Smooth muscle cell (in vitro differentiated cells): ENCODE data around the gene PIP4K2B. TPM values are rescaled to one million over a fixed set of nuclear protein-coding genes. Genes with fewer than 3 reads are reported as not detected.

Experiments
- DNase-seq: peaks from one replicate; lab custom pipeline; 2025; ENCODE audit not compliant: unreplicated experiment; lab: John Stamatoyannopoulos, UW
- H2AFZ ChIP-seq: fragments of 200-600 bp; sonication (generic); 2 replicates; pipeline ENCODE4 v1.6.0; 2016; ENCODE audit warnings: antibody characterized with exemption, low read depth, mild to moderate bottlenecking
- H3F3A ChIP-seq: fragments of 200-600 bp; sonication (generic); 2 replicates; pipeline ENCODE4 v1.6.0; 2017; ENCODE audit warnings: antibody characterized with exemption, low read depth
- H3K27ac ChIP-seq: fragments of 200-600 bp; sonication (generic); 2 replicates; pipeline ENCODE4 v1.5.1; 2016; ENCODE audit warnings: low read depth, mild to moderate bottlenecking
- H3K27me3 ChIP-seq: fragments of 200-600 bp; sonication (generic); 2 replicates; pipeline ENCODE4 v1.6.1; 2016; ENCODE audit warnings: low read depth, mild to moderate bottlenecking
- H3K36me3 ChIP-seq: fragments of 200-600 bp; sonication (generic); 2 replicates; pipeline ENCODE4 v1.5.1; 2016; ENCODE audit warnings: low read depth
- H3K4me1 ChIP-seq: fragments of 200-600 bp; sonication (generic); 2 replicates; pipeline ENCODE4 v1.5.1; 2016; ENCODE audit warnings: low read depth
- H3K4me2 ChIP-seq: fragments of 200-600 bp; sonication (generic); 2 replicates; pipeline ENCODE4 v1.6.0; 2016; ENCODE audit warnings: mild to moderate bottlenecking
- H3K4me3 ChIP-seq: fragments of 200-600 bp; sonication (generic); 2 replicates; pipeline ENCODE4 v1.5.1; 2016; ENCODE audit warnings: mild to moderate bottlenecking
- H3K79me2 ChIP-seq: fragments of 200-600 bp; sonication (generic); 2 replicates; pipeline ENCODE4 v1.6.0; 2016; ENCODE audit warnings: low read depth, mild to moderate bottlenecking
- H3K9ac ChIP-seq: fragments of 200-600 bp; sonication (generic); 2 replicates; pipeline ENCODE4 v1.6.0; 2016; ENCODE audit warnings: low read depth
- H3K9me3 ChIP-seq: fragments of 200-600 bp; sonication (generic); replicated peaks from 2 replicates; pipeline ENCODE4 v1.5.1; 2016; ENCODE audit warnings: low read depth
- H4K20me1 ChIP-seq: fragments of 200-600 bp; sonication (generic); 2 replicates; pipeline ENCODE4 v1.6.0; 2016; ENCODE audit warnings: low read depth
- WGBS: methylation state at CpG from one replicate; pipeline ENCODE4 v1.1.7; 2016; ENCODE audit warnings: low lambda C conversion rate; 5-methylcytosine and 5-hydroxymethylcytosine counted together
- polyA plus RNA-seq: library from polyadenylated mRNA; unstranded; fragments of >200 nt; fragmentation: Nextera tagmentation; extraction: Ambion mirVana; gene quantifications from 2 replicates; pipeline ENCODE4 v1.2.1, GENCODE V29; 2016
- total RNA-seq: library from RNA; depleted of rRNA; stranded (reverse); fragments of >200 nt; gene quantifications from 2 replicates; pipeline ENCODE4 v1.2.3, GENCODE V29; 2014
- TF ChIP-seq, protein P1 (sequence below): fragments of 200-600 bp; sonication (generic); IDR thresholded peaks from 2 replicates; pipeline ENCODE4 v1.5.1; 2017; ENCODE audit warnings: borderline replicate concordance, mild to moderate bottlenecking, antibody characterized with exemption; ENCODE audit not compliant: insufficient read depth, poor library complexity, severe bottlenecking

PIP4K2B gene
- total and polyA plus RNA-seq, 2 experiments from 2014 or later, result 11.1 to 31.9 TPM

- no peaks in the 10 kb centered on the region for H3K27me3 ChIP-seq
- no peaks in the 10 kb centered on the region for H3K36me3 ChIP-seq
- no peak overlapping the region for H3K4me2 ChIP-seq
- 89% methylated on average over 4 of the region's 4 CpGs for WGBS
- no peaks in the 10 kb centered on the region for H3K9me3 ChIP-seq
- H3K9ac ChIP-seq, result no peak overlapping the region
- no peak overlapping the region for H2AFZ ChIP-seq
- peaks cover 13% of the 10 kb centered on the region for H3K4me1 ChIP-seq
- peaks cover 87% of the 10 kb centered on the region for H4K20me1 ChIP-seq
- peaks cover 75% of the 10 kb centered on the region for H3K79me2 ChIP-seq
- H3F3A ChIP-seq, result no peaks in the 10 kb centered on the region
- TF ChIP-seq, protein P1, sequence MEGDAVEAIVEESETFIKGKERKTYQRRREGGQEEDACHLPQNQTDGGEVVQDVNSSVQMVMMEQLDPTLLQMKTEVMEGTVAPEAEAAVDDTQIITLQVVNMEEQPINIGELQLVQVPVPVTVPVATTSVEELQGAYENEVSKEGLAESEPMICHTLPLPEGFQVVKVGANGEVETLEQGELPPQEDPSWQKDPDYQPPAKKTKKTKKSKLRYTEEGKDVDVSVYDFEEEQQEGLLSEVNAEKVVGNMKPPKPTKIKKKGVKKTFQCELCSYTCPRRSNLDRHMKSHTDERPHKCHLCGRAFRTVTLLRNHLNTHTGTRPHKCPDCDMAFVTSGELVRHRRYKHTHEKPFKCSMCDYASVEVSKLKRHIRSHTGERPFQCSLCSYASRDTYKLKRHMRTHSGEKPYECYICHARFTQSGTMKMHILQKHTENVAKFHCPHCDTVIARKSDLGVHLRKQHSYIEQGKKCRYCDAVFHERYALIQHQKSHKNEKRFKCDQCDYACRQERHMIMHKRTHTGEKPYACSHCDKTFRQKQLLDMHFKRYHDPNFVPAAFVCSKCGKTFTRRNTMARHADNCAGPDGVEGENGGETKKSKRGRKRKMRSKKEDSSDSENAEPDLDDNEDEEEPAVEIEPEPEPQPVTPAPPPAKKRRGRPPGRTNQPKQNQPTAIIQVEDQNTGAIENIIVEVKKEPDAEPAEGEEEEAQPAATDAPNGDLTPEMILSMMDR, result no peak
- DNase-seq, result no peak
- H3K27ac ChIP-seq, result no peak overlapping the region
- H3K4me3 ChIP-seq, result no peak overlapping the region
Observed at GRCh38 chr17:38743556-38744171, 55.7 kb downstream of the PIP4K2B start.

GRCh38 chr17:38742411-38743308, 56.7 kb downstream of the PIP4K2B start:
- Histone ChIP-seq H3K36me3 (no peaks in the 10 kb centered on the region), H3K4me2 (no peak overlapping the region), H4K20me1 (peaks cover 90% of the 10 kb centered on the region), H3K9ac (no peak overlapping the region), H3K4me3 (no peak overlapping the region), H3K9me3 (no peaks in the 10 kb centered on the region), H3K79me2 (peaks cover 71% of the 10 kb centered on the region), H3K4me1 (peaks cover 13% of the 10 kb centered on the region), H3F3A (no peaks in the 10 kb centered on the region), H3K27ac (no peak overlapping the region), H3K27me3 (no peaks in the 10 kb centered on the region), H2AFZ (no peak overlapping the region)
- no peak for DNase-seq
- WGBS, result 94% methylated on average over 22 of the region's 22 CpGs
- TF ChIP-seq, protein P1, result no peak

GRCh38 chr17:38741921-38742410, 57.4 kb downstream of the PIP4K2B start:
- DNase-seq, result no peak
- H3K36me3 ChIP-seq, result no peaks in the 10 kb centered on the region

More at GRCh38 chr17:38741921-38742410, 57.4 kb downstream of the PIP4K2B start:
- Histone ChIP-seq H3K27ac (no peak overlapping the region), H3K4me1 (peaks cover 12% of the 10 kb centered on the region), H3K4me2 (no peak overlapping the region), H3F3A (no peaks in the 10 kb centered on the region), H3K4me3 (no peak overlapping the region), H3K9ac (no peak overlapping the region), H3K9me3 (no peaks in the 10 kb centered on the region), H3K79me2 (peaks cover 64% of the 10 kb centered on the region), H4K20me1 (peaks cover 87% of the 10 kb centered on the region), H3K27me3 (no peaks in the 10 kb centered on the region), H2AFZ (no peak overlapping the region)
- TF ChIP-seq, protein P1, result no peak
- 97% methylated on average over 7 of the region's 7 CpGs for WGBS
